Lower leg skin (tissue), 3 donors: ENCODE results near the gene ZMYM4.

ENCODE experiments used
- CTCF ChIP-seq, 3 donors: fragments of 450-650 bp; IDR thresholded peaks; one replicate each; pipeline ENCODE4 v1.5.1; 2016; ENCODE audit warnings: antibody characterized with exemption in 3 of 3, mild to moderate bottlenecking in 3 of 3, moderate library complexity in 2 of 3
- POLR2A ChIP-seq, 2 donors: fragments of 450-650 bp; IDR thresholded peaks; one replicate each; pipeline ENCODE4 v1.6.1; 2016 to 2017; ENCODE audit warnings: antibody characterized with exemption in 2 of 2, mild to moderate bottlenecking in 1 of 2, moderate library complexity in 1 of 2

DNA sequence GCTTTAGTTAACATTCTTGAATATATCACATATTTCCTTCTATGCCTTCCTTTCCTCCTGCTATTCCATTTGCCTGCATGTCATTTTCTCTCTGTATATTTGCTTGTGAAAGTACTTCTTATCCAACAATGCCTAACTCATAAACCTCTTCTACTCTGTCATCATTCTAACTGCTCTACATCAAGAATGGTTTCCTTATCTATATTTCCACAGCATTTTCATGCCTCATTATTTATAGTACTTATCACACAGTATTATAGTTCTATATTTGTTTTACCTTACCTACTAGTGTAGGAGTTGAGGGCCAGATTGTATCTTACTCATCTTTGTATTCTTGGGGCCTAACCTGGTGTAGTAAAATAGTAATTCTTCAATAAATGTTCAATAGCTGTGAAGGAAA is 91.5 kb downstream of the ZMYM4 start:
- TF ChIP-seq CTCF (IDR thresholded peaks at IDR 0.05) = no peak
- TF ChIP-seq POLR2A (IDR thresholded peaks at IDR 0.05) = no peak
